HG03139 (cell line): ENCODE data around the gene CEP164.

Experiments
- ATAC-seq: cut with Tn5 transposase; IDR thresholded peaks from one replicate; pipeline ENCODE4 v1.9.1; 2021; ENCODE audit not compliant: unreplicated experiment

Gene CEP164

DNA sequence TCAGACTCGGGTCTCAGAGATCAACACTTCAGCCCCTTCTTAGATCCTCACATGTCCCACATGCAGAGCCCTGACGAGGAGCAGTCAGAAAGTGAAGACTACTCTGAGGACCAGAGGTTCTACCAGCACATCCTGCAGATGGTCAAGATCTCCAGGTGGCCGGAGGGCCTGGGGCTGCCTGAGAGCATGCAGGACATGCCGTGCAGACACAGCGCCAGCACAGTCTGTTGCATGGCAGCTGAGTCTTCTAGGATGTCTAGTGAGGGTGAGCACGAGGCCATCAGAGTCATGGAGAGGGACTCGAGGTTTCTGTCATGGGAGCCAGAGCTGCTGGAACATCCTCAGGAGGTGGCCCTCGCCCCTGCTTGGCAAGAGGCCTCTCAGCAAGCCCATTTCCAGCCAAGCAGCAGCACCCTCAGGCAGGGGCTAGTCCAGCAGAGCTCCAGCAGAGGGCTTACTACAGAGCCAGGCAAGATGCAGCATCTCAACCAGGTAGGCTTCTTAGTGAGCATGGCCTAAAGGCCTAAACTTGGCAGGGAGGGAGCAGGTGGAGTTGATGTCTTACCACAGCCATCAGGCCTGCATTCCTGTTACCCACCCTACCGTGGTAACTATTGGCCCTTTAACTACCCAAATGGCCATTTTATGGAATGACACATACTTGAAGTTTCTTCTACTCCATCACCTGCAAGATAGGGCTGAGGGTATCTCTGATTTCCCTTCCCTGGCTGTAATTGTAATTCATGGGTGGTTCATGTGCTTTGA is 28.7 kb downstream of the CEP164 start:
- ATAC-seq: no peak

DNA sequence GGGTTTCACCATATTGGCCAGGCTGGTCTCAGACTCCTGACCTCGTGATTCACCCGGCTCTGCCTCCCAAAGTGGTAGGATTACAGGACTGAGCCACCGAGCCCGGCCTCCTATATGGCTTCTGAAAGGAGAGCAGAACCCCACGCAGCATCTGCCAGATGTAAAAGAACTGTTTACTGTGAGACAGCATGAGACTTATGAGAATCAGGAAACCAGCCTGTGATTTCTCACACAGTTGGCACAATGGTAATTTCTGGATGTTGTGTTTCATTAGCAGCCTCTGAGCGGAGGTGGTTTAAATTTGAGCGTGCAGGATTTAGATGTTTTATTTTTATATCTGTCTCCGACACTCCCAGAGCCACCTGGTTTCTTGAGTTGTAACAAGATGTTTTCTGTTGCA is 33.8 kb downstream of the CEP164 start:
- no peak for ATAC-seq

DNA sequence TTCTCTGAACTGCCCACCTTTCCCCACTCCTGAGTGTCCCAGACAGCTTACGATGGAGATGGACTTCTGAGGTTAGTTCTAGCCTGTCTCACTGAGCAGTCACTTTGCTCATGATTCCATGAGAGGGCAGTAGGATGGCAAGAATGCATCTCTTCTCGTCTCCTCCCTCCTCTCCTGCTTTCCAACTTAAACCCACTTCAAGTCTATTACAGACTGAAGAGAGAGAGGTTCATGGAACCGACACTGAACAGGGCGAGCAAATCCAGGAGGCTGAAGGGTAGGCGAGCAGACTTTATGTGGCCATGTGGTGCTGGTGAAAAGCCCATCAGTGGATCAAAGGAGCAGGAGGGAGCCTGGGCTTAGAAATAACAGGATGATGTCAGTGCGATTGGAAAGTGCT is 38.6 kb downstream of the CEP164 start:
- ATAC-seq: no peak

DNA sequence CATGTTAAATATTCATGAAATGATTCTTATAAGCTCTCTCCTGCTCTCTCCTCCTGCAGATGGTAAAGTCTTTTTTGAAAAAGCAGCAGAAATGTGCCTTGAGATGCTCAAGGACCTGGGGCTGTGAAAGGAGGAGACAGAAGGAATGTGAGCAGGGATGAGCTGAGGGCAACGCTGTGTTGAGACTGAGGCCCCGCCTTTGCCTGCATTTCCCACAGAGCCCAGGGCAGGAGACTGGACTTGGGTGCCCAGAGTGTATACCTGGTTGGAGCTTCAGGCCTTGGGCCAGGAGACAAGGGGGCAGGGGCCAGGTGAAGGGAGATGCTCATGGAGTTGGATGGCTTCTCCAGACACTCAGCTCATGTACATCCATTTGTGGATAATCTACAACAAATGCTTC is 39.2 kb downstream of the CEP164 start:
- ATAC-seq: no peak

DNA sequence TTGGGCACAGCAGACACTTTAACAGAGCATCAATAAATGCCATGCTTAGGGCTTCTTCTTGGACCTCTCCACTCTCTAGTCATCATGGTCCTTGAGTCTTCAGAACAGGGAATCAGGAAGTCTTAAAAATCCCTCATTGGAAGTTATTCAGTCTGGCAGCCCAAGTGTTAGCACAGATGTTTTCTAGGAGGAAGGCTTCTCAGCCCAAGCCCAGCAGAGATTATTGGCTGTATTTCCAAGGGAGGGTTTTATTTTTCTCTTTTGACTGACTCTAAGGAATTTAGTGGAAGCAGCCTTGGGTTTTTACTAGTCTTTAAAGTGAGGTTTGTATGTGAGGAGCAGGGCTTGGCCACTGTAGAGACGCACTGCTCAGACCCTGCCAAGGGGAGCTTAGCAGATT is 41.9 kb downstream of the CEP164 start:
- no peak for ATAC-seq

DNA sequence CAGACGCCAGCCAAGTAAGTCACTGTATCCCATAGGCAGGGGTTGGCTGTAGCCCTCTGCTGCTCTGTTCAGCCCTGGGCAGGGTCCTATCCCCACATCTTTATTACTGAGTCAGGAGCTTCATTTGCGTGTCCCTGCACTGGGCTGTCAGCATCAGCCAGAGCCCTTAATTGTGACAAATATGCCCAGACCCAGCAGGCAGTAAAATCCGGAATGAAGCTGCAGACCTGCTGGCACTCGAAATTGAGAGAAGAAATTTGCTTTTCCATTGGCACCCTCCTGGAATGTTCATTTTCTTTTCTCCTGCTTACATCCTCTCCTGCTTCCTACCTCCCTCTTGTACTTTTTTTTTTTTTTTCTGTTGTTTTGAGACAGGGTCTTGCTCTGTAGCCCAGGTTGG is 43.8 kb downstream of the CEP164 start:
- no peak for ATAC-seq

DNA sequence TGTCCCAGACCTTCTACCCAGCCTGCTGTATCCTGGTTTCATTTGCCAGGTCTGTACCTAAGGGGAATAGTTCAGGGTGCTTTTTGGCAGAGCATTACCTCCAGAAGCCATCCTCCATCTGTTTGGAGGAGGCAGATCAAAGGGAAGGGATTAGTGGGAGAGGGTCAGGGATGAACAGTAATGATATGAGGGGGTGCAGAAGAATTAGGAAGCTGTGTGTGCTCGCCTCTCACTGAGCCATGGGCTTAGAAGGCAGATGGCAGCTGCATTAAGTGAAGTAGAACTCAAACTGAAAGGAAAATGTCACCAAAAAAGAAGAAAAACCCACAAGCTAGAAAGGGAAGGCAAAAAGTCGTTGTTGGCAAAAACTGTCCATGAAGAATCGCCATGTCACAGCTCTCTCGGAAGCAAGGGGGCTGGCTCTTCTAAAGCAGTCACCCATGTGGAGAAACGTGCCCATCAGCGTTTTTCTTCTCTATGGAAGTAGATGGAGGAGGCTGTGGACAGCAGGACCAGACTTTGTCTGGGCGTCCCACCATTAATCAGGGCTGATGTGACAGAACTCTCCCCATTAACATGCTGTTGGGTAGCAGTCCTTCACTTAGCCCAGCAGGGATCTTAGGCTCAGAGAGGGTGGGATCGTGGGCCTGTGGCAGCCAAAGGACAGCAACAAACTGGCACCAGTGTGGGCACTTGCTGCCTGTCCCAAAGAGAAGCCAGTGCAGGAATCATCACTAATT is 46.8 kb downstream of the CEP164 start:
- no peak for ATAC-seq

DNA sequence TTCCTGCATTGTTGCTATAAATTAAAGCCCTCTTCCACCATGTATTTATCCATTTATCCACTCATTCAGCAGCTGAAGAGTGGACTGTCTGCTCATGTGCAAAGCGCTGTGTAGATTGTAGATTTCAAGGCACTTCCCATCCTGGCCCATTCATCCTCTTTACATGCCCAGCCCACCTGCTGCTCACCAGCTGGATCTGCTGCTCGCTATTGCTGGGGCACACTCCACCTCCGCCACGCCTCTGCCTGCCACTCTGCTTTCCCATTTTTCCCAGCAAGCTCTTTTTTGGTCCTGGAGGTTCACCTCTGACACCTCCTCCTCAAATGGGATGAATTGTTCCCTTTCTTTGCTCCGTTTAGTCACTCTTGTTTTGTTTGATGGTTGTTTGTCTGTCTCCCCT is 48.3 kb downstream of the CEP164 start:
- no peak for ATAC-seq

DNA sequence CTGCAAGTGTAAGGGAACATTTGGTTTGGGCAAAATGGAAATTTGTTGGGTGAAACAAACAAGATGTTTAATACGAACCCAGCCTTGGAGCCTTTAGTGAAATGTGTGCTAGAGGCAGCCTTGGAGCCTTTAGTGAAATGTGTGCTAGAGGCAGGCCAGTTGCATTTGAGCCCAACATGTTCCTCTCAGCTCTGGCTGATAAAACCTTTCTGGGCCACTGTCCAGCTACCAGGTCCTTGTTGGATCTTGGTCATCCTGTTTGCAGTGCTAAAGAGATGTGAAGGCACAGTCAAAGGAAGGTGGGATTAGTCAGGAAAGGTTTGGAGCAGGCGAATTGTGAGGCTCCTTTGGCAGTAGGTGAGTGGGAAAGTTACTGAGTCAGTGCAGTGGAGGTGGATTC is 48.9 kb downstream of the CEP164 start:
- ATAC-seq: no peak

DNA sequence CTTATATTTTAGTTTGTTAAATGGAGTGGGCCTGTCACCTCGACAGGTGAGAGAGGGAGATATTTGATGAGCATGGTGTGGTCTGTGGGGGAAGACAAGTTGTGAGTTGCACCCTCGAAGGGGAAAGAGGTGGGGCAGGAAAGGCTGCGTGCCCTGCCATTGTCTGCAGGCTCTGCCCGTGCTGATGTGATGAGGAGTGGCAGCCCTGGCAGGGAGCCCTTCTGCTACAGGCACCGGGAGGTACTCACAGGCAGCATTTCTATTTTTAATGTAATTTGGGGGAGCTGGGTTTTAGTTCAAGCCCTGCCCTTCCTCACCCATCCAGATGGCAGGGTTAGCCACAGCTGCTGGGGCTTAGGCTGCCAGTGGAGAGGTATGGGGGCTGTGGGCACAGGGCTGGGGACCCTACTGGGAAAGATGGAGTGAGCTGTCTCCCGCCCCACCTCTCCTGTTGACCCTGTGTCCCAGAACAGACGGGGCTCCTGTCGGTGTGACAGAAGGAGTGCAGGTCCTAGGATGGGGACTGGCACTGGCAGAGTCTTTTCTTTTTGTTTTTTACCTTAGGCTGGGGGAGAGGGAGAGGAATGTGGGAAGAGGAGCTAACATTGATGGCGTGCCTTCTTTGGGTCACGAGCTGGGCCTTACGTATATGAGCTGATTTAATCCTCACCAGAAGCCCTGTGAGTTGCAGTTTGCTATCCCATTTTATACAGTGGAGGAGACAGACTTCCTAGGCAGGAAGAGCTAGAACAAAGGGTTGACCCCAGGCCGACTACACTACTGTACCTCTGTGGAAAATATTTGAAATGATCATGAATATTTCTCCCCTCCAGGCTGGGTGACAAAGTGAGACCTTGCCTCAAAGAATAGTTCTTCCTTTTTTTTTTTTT is 51.6 kb downstream of the CEP164 start:
- no peak for ATAC-seq

DNA sequence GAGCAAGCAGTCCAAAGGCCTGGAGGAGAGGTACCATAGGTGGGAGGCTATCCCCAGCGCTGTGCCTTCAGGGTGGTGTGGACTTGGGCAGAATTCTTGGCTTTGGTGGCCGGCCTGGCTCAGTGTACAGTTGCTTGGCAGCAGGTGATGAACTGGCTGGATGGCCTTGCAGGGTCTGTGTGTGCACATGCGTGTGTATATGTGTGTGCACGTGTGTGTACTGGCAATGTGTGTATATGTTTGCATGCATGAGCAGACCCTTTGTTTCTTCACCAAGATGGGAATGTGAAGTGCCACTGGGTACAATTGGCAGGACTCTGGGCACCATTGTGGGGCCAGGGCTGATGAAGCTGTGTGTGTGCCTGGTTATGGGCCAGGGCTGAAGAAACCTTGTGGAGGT is 53.0 kb downstream of the CEP164 start:
- no peak for ATAC-seq

DNA sequence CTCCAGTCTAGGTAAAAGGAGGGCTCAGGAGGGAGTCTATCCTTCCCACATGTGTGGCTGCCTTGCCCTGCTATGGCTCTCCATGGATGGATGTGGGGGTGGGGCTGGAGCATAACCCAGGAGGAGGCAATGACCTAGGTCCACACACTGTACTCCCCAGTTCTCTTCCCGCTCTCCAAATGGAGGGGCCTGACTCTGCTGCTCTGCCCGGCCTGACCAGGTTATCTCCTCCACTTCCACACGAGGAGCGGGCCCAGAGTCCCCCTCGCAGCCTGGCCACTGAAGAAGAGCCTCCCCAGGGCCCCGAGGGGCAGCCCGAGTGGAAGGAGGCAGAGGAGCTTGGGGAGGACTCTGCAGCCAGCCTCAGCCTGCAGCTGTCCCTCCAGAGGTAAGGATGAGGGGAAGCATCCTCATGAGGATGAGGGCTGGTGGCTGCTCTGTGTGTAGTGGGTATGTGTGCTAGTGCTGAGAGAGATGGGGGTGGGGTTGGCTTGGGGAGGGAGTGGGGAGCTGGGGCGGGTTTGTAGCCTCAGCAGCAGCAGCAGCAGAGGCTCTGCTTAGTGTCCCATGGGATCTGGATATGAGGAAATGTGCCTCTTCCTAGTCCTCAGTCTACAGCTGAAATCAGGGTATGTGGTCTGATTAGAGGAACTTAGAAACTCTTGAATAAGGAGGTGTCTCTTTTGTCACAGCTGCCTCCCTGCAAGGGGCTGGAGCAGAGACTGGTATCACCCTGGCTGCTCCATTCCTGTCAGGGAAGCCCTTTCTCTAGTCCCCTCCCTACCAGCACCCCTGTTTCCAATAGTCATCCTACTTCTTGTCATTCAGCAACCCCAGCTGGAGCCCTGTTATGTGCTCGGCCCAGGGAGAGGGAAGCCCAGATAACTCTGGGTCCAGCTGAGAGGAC is 54.1 kb downstream of the CEP164 start:
- ATAC-seq: no peak

DNA sequence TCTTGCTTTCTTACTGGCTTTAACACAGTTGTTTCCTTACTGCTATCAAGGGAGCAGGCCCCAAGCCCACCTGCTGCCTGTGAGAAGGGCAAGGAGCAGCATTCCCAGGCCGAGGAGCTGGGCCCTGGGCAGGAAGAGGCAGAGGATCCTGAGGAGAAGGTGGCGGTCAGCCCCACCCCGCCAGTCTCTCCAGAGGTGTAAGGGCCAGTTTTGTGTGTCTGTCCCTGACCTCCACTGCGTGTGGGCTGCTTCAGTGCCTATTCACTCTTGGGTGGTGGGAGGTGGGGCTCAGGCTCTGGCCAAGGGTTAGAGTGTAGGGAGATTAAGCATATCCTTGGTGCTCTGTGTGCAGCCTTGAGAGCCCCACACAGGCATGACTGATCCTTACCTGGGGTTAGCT is 55.1 kb downstream of the CEP164 start:
- ATAC-seq: no peak

DNA sequence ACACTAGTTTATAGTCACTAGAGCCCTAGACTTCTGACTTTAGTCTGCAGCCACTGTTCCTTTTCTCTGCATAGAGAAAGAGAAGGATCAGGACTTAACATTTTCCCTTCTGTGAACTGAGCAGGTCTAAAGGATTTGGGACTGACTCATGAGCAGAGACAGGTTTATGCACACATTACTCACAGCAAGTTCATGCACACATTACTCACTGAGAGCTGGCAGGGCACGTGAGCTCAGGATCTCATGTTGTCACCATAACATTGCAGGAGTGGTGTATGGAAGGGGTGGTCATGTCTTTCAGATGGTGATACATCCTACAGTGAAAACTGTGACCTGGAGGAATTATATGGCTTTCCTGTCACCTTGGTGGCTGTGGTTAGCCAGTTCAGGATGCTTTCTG is 56.4 kb downstream of the CEP164 start:
- no peak for ATAC-seq

DNA sequence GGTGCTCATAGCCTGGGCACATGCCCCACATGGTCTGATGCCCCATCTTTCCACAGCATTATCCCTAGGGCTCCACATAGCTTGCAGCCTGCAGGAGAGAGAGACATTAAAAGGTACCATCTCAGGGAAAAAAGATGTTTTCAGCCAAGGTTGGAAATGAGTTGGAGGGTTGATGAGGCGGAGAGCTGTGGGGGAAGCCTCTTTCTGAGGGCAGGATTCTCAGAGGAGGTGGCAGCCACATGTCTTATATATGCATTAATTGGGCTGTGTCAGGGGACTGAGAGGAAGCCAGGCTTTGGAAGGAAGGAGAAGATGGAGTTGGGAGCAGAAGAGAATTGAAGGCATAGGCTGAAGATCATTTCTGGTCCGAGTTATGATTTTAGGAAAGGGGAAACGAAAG is 57.8 kb downstream of the CEP164 start:
- ATAC-seq: no peak

DNA sequence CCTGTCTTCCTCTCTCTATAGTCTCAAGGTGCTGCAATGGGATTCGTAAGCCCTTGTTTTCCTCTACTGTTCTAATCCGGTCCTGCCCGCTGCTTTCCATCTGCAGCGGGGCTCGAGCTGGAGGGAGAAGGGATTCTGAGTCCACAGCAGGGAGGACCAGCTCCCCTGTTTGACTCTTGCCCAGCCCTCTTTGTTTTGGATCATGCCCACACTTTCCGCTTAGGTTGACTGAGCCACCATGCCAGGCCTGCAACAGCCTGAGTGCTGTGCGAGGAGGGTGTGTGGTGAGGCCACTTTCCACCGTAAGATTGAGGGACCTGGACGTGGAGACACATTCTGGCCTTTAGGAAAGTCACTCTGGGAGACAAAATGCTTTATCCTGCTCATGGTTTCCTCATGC is 58.3 kb downstream of the CEP164 start:
- ATAC-seq: no peak

DNA sequence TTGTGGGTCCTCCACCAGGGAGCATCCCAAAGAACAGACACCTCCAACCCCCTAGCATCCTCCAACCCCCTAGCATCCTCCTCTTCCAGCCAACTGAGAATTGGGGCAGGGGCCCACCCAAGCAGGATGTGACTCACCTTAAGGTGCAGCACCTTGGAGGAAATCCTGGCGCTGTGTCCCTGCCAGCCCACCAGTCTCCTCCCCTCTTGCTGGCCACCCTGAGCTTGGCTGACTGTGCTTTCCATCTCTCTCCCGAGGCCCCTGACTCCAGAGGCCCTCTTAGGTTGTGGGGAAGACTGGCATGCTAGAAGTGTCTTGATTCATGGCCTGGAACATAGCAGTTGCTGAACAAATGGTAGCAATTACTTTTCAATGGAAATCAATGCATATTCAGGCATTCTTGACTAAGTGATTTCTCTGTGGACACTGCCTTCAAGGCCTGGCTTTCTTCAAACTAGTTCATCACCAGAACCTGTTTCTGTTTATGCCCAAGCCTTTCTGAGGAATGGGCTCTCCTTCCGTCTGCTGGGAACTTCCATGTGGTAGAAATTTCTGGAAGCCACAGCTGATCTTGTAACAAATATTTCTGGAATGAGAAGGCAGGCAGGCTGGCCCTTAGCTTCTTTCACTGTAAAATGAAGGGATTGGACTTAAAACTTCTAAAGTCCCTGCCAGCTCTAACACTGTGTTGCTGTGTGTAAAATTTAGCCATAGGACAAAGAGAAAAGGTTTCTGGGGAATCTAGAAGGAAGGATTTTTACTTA is 60.5 kb downstream of the CEP164 start:
- no peak for ATAC-seq

DNA sequence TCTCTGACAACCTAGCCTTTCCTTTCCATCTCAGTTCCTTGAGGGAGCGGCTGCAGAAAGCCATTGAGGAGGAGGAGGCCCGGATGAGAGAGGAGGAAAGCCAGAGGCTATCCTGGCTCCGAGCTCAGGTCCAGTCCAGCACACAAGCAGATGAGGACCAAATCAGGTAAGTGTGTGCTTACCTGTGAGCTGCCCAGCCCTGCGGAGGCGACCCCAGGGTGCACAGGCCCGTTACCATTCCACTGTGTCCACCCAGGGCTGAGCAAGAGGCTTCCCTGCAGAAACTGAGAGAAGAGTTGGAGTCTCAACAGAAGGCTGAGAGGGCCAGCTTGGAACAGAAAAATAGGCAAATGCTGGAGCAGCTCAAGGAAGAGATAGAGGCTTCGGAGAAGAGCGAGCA is 63.1 kb downstream of the CEP164 start:
- ATAC-seq: no peak

DNA sequence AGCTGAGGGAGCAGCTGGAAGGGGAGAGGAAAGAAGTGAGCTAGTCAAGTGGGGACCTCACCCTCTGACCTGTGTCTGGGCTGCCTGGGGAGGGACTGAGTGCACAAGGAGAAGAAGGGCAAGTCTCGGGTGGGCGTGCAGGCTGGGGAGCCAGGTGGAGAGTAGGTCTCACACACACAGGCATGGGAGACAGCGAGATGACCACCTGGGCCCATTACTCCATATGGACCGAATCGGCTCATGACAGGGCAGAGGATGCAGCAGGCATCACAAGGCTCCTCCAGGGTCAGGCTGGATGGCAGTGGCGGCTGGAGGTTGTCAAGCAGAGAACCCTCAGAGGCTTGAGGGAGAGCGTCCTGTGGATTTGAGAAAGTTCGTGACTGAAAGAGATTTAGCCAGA is 63.5 kb downstream of the CEP164 start:
- ATAC-seq: no peak
